Mononuclear cell (primary cell): ENCODE measurements around the gene DCAF8L2. TPM values are rescaled to one million over a fixed set of nuclear protein-coding genes. Genes with fewer than 3 reads are reported as not detected.
"Not testable (repeated sequence)": the region's sequence is repeated elsewhere in the genome, so short reads cannot be mapped to it uniquely, and the experiment has no call there.

Source experiments
- H3K27me3 ChIP-seq: 2 replicates; pipeline ENCODE4 v1.6.0; 2011; ENCODE audit warnings: low read length, control low read depth; ENCODE audit not compliant: insufficient read depth
- H3K4me1 ChIP-seq: 2 replicates; pipeline ENCODE4 v1.5.1; 2011; ENCODE audit warnings: mild to moderate bottlenecking, low read length, control low read depth; ENCODE audit not compliant: insufficient read depth
- H3K4me3 ChIP-seq: 2 replicates; pipeline ENCODE4 v1.5.1; 2011; ENCODE audit warnings: mild to moderate bottlenecking, low read length, moderate library complexity
- H3K9me3 ChIP-seq: 2 replicates; pipeline ENCODE4 v1.5.1; 2011; ENCODE audit warnings: low read depth, mild to moderate bottlenecking, control low read depth, low read length
- total RNA-seq: library from RNA; depleted of rRNA; stranded (reverse); fragments of >200 nt; gene quantifications from one replicate; pipeline ENCODE4 v1.2.3, GENCODE V29; 2012

The DCAF8L2 gene
- 0.10 TPM for total RNA-seq

GRCh38 chrX:27590044-27590443 is at the start of gene DCAF8L2:
Gene DCAF8L2 (plus strand): TSS chrX:27590344. CDS start chrX:27746896, 156,552 bp downstream.
- Histone ChIP-seq H3K4me3 (no peak within 1 kb of the TSS), H3K9me3 (no peaks in the 10 kb centered on the region), H3K4me1 (no peaks in the 10 kb centered on the region), H3K27me3 (no peaks in the 10 kb centered on the region)

DNA sequence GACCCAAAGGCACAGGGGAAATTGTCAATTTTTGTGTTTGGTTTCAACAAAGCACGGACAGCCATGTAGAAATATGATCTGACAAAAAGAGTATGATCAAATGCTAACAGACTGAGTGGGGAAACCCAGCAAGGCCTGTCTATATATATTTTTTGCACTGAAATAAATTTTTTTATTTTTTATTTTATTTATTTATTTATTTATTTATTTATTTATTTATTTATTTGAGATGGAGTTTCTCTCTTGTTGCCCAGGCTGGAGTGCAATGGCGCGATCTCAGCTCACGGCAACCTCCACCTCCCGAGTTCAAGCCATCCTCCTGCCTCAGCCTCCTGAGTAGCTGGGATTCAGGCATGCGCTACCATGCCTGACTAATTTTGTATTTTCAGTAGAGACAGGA is 49.0 kb upstream of the DCAF8L2 start:
- H3K9me3 ChIP-seq, H3K27me3 ChIP-seq, H3K4me3 ChIP-seq, H3K4me1 ChIP-seq: not testable (repeated sequence)

GRCh38 chrX:27548624-27549023 is 41.5 kb upstream of the DCAF8L2 start:
- Histone ChIP-seq H3K4me3 (no peak overlapping the region), H3K9me3 (no peaks in the 10 kb centered on the region), H3K4me1 (no peaks in the 10 kb centered on the region), H3K27me3 (no peaks in the 10 kb centered on the region)

DNA sequence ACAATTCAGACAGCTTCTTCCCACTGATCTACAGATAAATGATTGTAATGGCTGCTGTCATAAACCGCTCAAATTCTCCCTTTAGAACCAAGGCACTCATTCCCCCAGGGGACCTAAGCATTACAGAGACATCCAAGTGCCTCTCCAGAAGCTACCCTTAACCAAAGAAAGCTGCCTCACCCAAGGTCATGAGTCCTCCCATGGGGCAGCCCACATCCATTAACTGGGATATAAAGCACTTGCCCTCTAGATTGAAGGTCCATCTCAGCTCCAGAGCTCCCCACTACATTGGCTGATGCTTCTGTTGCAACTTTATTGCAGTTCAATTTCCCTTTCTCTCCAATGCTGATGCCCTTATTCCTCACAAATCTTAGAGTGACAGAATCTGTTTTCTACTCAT is 40.5 kb upstream of the DCAF8L2 start:
- no peaks in the 10 kb centered on the region for H3K9me3 ChIP-seq
- no peaks in the 10 kb centered on the region for H3K27me3 ChIP-seq
- no peak overlapping the region for H3K4me3 ChIP-seq
- H3K4me1 ChIP-seq: no peaks in the 10 kb centered on the region

- no peaks in the 10 kb centered on the region for H3K9me3 ChIP-seq
- H3K4me3 ChIP-seq: no peak overlapping the region
- no peaks in the 10 kb centered on the region for H3K4me1 ChIP-seq
- no peaks in the 10 kb centered on the region for H3K27me3 ChIP-seq
Measured at GRCh38 chrX:27555514-27555913, 34.6 kb upstream of the DCAF8L2 start.

DNA sequence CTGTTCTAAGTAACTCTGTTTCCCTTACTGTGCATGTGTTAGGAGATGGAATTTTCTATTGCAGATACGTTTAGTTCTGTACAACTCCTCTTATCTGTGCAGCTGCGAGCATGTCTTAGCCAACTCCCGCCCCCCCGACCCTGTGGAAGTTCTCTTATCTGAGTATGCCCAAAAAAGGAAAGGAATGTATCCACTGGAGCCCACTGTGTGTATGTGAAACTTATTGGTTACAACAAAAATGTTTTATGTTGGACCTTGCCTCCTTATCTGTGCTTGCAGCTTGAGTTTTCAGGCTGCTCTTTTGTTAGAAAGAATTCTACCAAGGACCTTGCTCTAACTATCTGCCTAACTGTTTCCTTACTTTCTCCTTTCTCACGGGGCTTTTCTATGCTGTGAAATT is 24.2 kb upstream of the DCAF8L2 start:
- Histone ChIP-seq H3K9me3 (no peaks in the 10 kb centered on the region), H3K27me3 (no peaks in the 10 kb centered on the region), H3K4me3 (no peak overlapping the region), H3K4me1 (no peaks in the 10 kb centered on the region)

DNA sequence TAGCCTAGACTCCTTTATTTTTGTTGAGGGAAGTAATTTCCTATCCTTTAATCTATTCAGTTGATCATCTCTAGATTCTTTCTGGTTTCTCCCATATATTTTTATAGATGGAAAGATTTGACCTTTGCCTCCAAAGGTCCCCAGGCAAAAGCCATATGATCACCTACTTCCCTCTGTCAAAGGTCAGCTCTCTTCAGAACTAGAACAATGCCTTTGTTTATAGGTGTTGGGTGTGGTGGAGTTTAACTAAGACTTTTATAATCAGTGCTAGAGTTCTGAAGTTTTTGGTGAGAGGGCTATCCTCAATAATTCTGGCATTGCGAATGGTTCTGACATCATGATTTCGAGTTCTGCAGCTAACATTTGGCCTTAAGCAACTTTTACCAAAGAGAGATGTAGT is 19.0 kb upstream of the DCAF8L2 start:
- no peak overlapping the region for H3K4me3 ChIP-seq
- H3K4me1 ChIP-seq: no peaks in the 10 kb centered on the region
- no peaks in the 10 kb centered on the region for H3K9me3 ChIP-seq
- H3K27me3 ChIP-seq: no peaks in the 10 kb centered on the region

- H3K4me1 ChIP-seq: no peaks in the 10 kb centered on the region
- H3K9me3 ChIP-seq: no peaks in the 10 kb centered on the region
Measured at GRCh38 chrX:27575565-27575964, 14.6 kb upstream of the DCAF8L2 start.

DNA sequence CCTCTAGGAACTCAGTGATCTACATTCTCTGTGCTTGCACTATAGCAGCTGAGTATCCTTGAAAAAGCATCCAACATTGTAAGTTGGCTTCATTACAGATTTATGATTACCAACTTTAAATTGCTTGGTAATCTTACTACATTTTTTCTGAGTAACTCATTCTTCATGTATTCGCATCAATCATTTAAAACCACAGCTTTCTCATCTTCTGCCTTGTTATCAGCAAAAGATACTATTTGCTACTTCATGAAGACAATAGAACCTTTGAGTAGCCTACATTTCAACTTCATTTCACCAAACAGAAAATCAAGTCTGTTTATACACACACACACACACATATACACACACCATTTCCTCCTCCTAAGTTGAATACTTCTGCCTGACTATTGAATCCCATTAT is 6.2 kb upstream of the DCAF8L2 start:
- H3K9me3 ChIP-seq: no peaks in the 10 kb centered on the region
- no peak overlapping the region for H3K4me3 ChIP-seq
- H3K27me3 ChIP-seq: no peaks in the 10 kb centered on the region
- no peaks in the 10 kb centered on the region for H3K4me1 ChIP-seq

More at GRCh38 chrX:27575565-27575964, 14.6 kb upstream of the DCAF8L2 start:
- Histone ChIP-seq H3K27me3 (no peaks in the 10 kb centered on the region), H3K4me3 (no peak overlapping the region)

DNA sequence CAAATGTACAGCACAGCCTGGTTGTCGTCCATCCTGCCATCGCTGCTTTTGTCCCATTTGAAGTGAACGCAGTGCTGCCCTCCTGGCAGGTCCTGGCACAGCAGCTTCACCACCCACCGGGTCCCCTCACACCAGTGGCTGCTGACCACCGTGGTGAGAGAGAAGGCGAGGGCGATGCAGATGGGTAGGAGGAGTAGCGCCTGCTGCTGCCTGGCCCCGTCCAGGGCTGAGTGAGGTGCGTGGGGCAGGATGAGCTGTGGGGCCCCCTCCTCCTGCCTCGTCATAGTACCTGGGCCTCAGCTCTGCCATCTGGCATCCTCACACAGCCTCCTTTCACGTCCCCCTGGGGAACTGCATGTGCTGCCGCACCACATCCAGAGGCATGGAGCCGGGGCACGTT is 1.8 kb downstream of the DCAF8L2 start:
- H3K9me3 ChIP-seq: no peaks in the 10 kb centered on the region
- no peak overlapping the region for H3K4me3 ChIP-seq

GRCh38 chrX:27597508-27597907 is 7.4 kb downstream of the DCAF8L2 start:
- H3K4me1 ChIP-seq: no peaks in the 10 kb centered on the region
- no peak overlapping the region for H3K4me3 ChIP-seq
- H3K27me3 ChIP-seq: no peaks in the 10 kb centered on the region
- no peaks in the 10 kb centered on the region for H3K9me3 ChIP-seq

More for the DNA sequence above, 1.8 kb downstream of the DCAF8L2 start:
- Histone ChIP-seq H3K27me3 (no peaks in the 10 kb centered on the region), H3K4me1 (no peaks in the 10 kb centered on the region)

- H3K27me3 ChIP-seq: no peaks in the 10 kb centered on the region
- H3K4me3 ChIP-seq: no peak overlapping the region
- no peaks in the 10 kb centered on the region for H3K9me3 ChIP-seq
- H3K4me1 ChIP-seq: no peaks in the 10 kb centered on the region
Measured at GRCh38 chrX:27598312-27598711, 8.2 kb downstream of the DCAF8L2 start.

DNA sequence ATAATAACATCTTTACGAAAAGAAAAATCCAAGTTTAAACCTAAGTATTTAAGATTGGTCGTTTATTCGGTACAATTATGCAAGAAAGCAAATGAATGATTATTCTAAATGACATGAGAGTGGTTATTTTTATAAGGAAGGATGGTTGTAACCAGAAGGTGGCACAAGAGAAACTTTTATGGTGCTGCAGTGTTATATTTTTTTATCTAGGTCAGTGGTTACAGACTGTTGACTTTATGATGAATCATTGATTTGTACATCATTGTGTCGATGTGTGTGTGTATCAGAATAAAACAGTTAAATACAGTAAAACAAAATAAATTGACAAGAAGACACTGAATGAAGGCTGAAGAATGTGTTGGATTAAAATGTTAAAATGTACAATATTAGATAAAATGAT is 9.8 kb downstream of the DCAF8L2 start:
- H3K4me3 ChIP-seq: no peak overlapping the region

DNA sequence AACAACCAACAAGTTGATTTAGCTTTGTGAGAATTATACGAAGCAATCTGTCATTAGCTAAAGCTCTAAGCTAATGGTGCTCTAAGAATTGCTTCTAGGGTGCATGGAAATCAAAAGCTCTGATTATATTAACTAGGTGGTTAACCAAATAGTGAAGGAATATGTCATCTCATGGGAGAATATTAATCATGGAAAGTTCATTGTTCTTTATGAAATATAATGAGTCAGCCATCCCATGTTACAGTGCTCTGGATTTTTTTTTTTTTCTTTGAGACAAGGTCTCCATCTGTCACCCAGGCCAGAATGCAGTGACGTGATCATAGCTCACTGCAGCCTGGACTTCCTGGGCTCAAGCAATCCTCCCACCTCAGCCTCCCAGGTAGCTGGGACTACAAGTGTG is 10.5 kb downstream of the DCAF8L2 start:
- H3K27me3 ChIP-seq: no peaks in the 10 kb centered on the region
- no peaks in the 10 kb centered on the region for H3K9me3 ChIP-seq
- no peaks in the 10 kb centered on the region for H3K4me1 ChIP-seq
- H3K4me3 ChIP-seq: no peak overlapping the region

More for the DNA sequence above, 9.8 kb downstream of the DCAF8L2 start:
- Histone ChIP-seq H3K27me3 (no peaks in the 10 kb centered on the region), H3K4me1 (no peaks in the 10 kb centered on the region), H3K9me3 (no peaks in the 10 kb centered on the region)

- no peaks in the 10 kb centered on the region for H3K4me1 ChIP-seq
- H3K27me3 ChIP-seq: no peaks in the 10 kb centered on the region
- H3K9me3 ChIP-seq: no peaks in the 10 kb centered on the region
- no peak overlapping the region for H3K4me3 ChIP-seq
Measured at GRCh38 chrX:27608671-27609070, 18.5 kb downstream of the DCAF8L2 start.

DNA sequence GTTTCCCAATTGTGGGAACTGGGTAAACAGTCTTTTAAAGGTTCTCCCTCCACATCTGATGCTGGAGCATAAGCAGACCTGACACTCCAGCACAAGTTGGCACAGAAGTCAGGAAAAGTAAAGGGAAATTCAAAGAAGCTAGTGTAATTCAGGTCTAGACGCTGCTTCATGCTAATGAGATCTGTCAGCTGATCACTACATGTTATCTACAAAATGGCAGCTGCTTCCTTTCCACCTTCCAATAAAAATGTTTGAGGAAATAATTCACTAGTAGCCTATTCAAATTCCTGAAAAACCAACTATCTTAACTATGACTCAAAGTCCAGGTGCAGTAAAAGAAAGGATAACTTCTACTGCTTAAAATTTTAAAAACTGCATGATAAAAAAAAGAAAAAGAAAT is 29.3 kb downstream of the DCAF8L2 start:
- H3K4me1 ChIP-seq: no peaks in the 10 kb centered on the region
- H3K4me3 ChIP-seq: no peak overlapping the region
- no peaks in the 10 kb centered on the region for H3K27me3 ChIP-seq
- no peaks in the 10 kb centered on the region for H3K9me3 ChIP-seq

- no peaks in the 10 kb centered on the region for H3K9me3 ChIP-seq
- H3K4me3 ChIP-seq: no peak overlapping the region
- no peaks in the 10 kb centered on the region for H3K4me1 ChIP-seq
- H3K27me3 ChIP-seq: no peaks in the 10 kb centered on the region
Measured at GRCh38 chrX:27619975-27620374, 29.8 kb downstream of the DCAF8L2 start.
